ENCODE data around the gene POLD4.

Gene POLD4

GRCh38 chr11:67371189-67371910, 18.0 kb upstream of the POLD4 start:
- no peak for DNase-seq (ENCODE audit: low read depth)

GRCh38 chr11:67370351-67371076, 17.2 kb upstream of the POLD4 start:
- DNase-seq (ENCODE audit: low read depth), result no peak

GRCh38 chr11:67369801-67370284, 16.5 kb upstream of the POLD4 start:
- no peak for DNase-seq (ENCODE audit: low read depth)

- DNase-seq (ENCODE audit: low read depth), result no peak
Observed at GRCh38 chr11:67369275-67369674, 15.9 kb upstream of the POLD4 start.

GRCh38 chr11:67368621-67369020, 15.3 kb upstream of the POLD4 start:
- no peak for DNase-seq (ENCODE audit: low read depth)

GRCh38 chr11:67367761-67368227, 14.4 kb upstream of the POLD4 start:
- no peak for DNase-seq (ENCODE audit: low read depth)

GRCh38 chr11:67366961-67367760, 13.8 kb upstream of the POLD4 start:
- no peak for DNase-seq (ENCODE audit: low read depth)

- no peak for DNase-seq (ENCODE audit: low read depth)
Observed at GRCh38 chr11:67366546-67366945, 13.2 kb upstream of the POLD4 start.

GRCh38 chr11:67365736-67366444, 12.5 kb upstream of the POLD4 start:
- no peak for DNase-seq (ENCODE audit: low read depth)

GRCh38 chr11:67364783-67365722, 11.7 kb upstream of the POLD4 start:
- no peak for DNase-seq (ENCODE audit: low read depth)

- DNase-seq (ENCODE audit: low read depth), result no peak
Observed at GRCh38 chr11:67364169-67364568, 10.8 kb upstream of the POLD4 start.

GRCh38 chr11:67357831-67358670, 4.7 kb upstream of the POLD4 start:
- no peak for DNase-seq (ENCODE audit: low read depth)

- peak; percentile 52 for DNase-seq (ENCODE audit: low read depth)
Observed at GRCh38 chr11:67356864-67357561, 3.7 kb upstream of the POLD4 start.

GRCh38 chr11:67356387-67356863, 3.1 kb upstream of the POLD4 start:
- DNase-seq (ENCODE audit: low read depth), result no peak

- DNase-seq (ENCODE audit: low read depth), result no peak
Observed at GRCh38 chr11:67355794-67356386, 2.5 kb upstream of the POLD4 start.

GRCh38 chr11:67355023-67355793, 1.9 kb upstream of the POLD4 start:
- no peak for DNase-seq (ENCODE audit: low read depth)

- DNase-seq (ENCODE audit: low read depth), result no peak
Observed at GRCh38 chr11:67354075-67355022, 1.0 kb upstream of the POLD4 start.
